ENCODE measurements around the gene TWSG1. TPM values are rescaled to one million over a fixed set of nuclear protein-coding genes. Genes with fewer than 3 reads are reported as not detected.
A peak's percentile ranks its signal among the peaks of the same experiment; 100 is the strongest.

TWSG1 gene
- polyA plus RNA-seq, 2 of the 4 experiments (the other 2 are of a cell fraction) = 20.6 to 38.3 TPM

DNA sequence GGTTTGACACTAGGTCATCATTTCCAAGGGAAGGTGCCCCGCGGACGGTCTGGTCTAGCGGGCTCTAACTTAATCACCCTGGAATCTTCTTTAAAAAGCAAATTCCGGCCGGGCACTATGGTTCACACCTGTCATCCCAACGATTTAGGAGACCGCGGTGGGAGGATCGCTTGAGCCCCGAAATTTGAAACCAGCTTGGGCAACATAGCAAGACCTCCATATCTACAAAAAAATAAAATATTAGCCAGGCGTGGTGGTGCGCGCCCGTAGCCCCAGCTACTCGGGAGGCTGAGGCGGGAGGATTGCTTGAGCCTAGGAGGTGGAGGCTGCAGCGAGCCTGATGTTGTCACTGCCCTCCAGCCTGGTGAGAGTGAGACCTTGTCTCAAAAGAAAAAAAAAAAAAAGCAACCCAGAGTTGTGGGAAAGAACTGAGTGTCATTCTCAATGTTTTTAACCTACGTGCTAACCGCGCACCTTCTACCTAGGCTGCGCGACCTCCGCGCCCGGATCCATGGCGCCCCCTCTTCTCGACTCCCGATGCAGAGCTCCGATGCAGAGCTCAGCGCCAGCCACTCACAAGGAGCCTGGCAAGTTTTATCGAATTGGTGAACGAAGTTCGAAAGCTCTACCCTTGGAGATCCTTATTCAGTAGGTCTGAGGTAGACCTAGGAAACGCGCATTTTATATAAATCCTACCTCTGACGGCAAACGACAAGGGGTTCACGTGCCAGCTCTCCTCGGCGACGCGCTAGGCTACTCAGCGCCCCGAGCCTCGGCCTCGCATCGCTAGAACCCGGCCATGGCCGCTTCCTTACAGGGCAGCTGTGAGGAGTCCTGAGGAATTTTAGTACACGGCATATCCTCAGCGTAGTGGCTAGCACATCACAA, 888 bp upstream of the TWSG1 start:
- 0 out of 3 replicates have a peak, but pooled peaks cover under 1% of the 10 kb centered on the region for H3K9me3 ChIP-seq
- DNase-seq (ENCODE audit: low read depth in 1 of 2, low spot score in 1 of 2) (peak in 1 of 2 experiments; percentile 17), ATAC-seq (peak; percentile 77 to 82), FAIRE-seq (no peak)
- H3K4me3 ChIP-seq = peak overlapping the region; percentile 43
- H3K4me1 ChIP-seq = peaks cover 15% of the 10 kb centered on the region; the same call in 2 of the 3 replicates
- TF ChIP-seq, protein P1, sequence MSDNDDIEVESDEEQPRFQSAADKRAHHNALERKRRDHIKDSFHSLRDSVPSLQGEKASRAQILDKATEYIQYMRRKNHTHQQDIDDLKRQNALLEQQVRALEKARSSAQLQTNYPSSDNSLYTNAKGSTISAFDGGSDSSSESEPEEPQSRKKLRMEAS (IDR thresholded peaks at IDR 0.05) = peak; percentile 71
- no peak for TF ChIP-seq PHF8 (IDR thresholded peaks at IDR 0.05; ENCODE audit: borderline replicate concordance, low read depth)
- TF ChIP-seq, protein P2, sequence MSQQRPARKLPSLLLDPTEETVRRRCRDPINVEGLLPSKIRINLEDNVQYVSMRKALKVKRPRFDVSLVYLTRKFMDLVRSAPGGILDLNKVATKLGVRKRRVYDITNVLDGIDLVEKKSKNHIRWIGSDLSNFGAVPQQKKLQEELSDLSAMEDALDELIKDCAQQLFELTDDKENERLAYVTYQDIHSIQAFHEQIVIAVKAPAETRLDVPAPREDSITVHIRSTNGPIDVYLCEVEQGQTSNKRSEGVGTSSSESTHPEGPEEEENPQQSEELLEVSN (IDR thresholded peaks at IDR 0.05; ENCODE audit: borderline replicate concordance, low read depth) = peak; percentile 85
- H3K27ac ChIP-seq = peak overlapping the region; percentile 66 to 78
- POLR2A ChIA-PET = interaction anchor here (0.7 to 1.5 kb wide), 4 partner anchors 14 to 405 kb away, joined by 3 to 6 read pairs (median 4); no protein-coding TSS in a partner anchor
- CTCF ChIA-PET = interaction anchor here (0.6 to 1.5 kb wide), 9 partner anchors 11 to 260 kb away, joined by 3 to 5 read pairs (median 4); no protein-coding TSS in a partner anchor
- H3K4me2 ChIP-seq = peak overlapping the region; percentile 74
- WGBS (ENCODE audit: missing lambda C conversion rate) = 43% methylated on average over 36 of the region's 52 CpGs

DNA sequence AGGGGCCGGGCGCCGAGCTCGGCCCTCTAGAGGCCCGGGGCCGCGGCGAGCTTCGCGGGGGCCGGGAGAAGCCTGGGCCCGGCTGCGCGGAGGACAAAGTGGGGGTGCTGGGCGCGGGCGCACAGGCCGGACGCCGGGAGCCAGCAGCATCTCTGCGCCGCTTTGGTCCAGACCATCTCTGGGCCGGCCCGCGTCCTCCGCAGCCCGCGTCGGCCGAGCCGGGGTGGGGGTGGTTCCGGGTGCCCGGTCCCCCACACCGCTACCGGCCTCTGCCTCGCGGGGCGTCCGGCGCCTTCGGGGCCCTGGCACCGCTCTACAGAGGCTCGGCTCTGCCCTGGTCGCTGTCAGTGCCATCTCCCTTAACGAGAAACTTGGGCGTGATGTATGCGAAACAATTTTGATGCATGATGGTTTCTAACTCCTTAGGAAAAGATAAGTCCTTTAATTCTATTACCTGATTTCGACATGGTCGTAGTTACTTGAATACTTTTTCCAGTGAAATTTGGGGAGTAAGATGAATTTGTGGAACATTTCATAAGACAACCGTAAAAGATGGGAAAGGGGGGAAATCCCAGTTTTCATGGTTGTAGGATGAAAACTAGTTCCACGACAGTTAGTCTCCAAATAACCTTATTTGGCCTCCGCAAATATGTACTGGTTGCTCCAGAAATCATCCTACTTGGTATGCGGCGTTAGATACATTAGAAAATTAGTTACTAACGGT, 562 bp downstream of the TWSG1 start:
- peak overlapping the region; percentile 77 for H3K4me2 ChIP-seq
- peaks cover 9% of the 10 kb centered on the region; the same call in 2 of the 3 replicates for H3K4me1 ChIP-seq
- WGBS (ENCODE audit: missing lambda C conversion rate) = 12% methylated on average over 11 of the region's 55 CpGs
- CTCF ChIA-PET = interaction anchor here (0.6 to 1.5 kb wide), 4 partner anchors 179 to 719 kb away, joined by 3 to 4 read pairs (median 3); no protein-coding TSS in a partner anchor
- H3K9me3 ChIP-seq = no peaks in the 10 kb centered on the region
- POLR2A ChIA-PET = interaction anchor here (1.1 to 1.5 kb wide), 4 partner anchors 16 to 263 kb away, joined by 3 to 6 read pairs (median 4); no protein-coding TSS in a partner anchor
- H3K27ac ChIP-seq = peak overlapping the region; percentile 82 to 99
- peak in 1 of 2 experiments; percentile 18 for DNase-seq (ENCODE audit: low read depth in 1 of 2, low spot score in 1 of 2)
- FAIRE-seq = no peak
- TF ChIP-seq FOSB (CRISPR knock-in tag; IDR thresholded peaks at IDR 0.05) (no peak), FOSL2 (IDR thresholded peaks at IDR 0.05) (no peak), FOSL2 (CRISPR knock-in tag; IDR thresholded peaks at IDR 0.05) (no peak), TFCP2L1 (CRISPR knock-in tag; IDR thresholded peaks at IDR 0.05) (no peak), PHF8 (IDR thresholded peaks at IDR 0.05; ENCODE audit: borderline replicate concordance, low read depth) (peak; percentile 34), RNF2 (IDR thresholded peaks at IDR 0.05; ENCODE audit: borderline replicate concordance, low read depth) (no peak), CEBPB (IDR thresholded peaks at IDR 0.05) (no peak), MAZ (IDR thresholded peaks at IDR 0.05; ENCODE audit: borderline replicate concordance, low read depth, low read length) (no peak), JUNB (IDR thresholded peaks at IDR 0.05) (no peak), BHLHE40 (IDR thresholded peaks at IDR 0.05; ENCODE audit: low read depth, low read length) (no peak), ESRRA (IDR thresholded peaks at IDR 0.05; ENCODE audit: borderline replicate concordance, low read length) (no peak), RFX5 (IDR thresholded peaks at IDR 0.05) (no peak), GATA3 (IDR thresholded peaks at IDR 0.05; ENCODE audit: borderline replicate concordance) (no peak), CHD4 (IDR thresholded peaks at IDR 0.05; ENCODE audit: borderline replicate concordance) (no peak), ZNF302 (CRISPR knock-in tag; IDR thresholded peaks at IDR 0.05) (no peak), JUN (IDR thresholded peaks at IDR 0.05) (peak in 1 of 2 experiments; percentile 42; a peak in 1 of 5 replicates), POLR2AphosphoS2 (conservative IDR thresholded peaks at IDR 0.05; ENCODE audit: low read length) (no peak)
- TF ChIP-seq, protein P3, sequence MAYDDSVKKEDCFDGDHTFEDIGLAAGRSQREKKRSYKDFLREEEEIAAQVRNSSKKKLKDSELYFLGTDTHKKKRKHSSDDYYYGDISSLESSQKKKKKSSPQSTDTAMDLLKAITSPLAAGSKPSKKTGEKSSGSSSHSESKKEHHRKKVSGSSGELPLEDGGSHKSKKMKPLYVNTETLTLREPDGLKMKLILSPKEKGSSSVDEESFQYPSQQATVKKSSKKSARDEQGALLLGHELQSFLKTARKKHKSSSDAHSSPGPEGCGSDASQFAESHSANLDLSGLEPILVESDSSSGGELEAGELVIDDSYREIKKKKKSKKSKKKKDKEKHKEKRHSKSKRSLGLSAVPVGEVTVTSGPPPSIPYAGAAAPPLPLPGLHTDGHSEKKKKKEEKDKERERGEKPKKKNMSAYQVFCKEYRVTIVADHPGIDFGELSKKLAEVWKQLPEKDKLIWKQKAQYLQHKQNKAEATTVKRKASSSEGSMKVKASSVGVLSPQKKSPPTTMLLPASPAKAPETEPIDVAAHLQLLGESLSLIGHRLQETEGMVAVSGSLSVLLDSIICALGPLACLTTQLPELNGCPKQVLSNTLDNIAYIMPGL (CRISPR knock-in tag; IDR thresholded peaks at IDR 0.05; ENCODE audit: borderline replicate concordance) = peak; percentile 73; the same call in 1 of the 2 replicates
- TF ChIP-seq, protein P4, sequence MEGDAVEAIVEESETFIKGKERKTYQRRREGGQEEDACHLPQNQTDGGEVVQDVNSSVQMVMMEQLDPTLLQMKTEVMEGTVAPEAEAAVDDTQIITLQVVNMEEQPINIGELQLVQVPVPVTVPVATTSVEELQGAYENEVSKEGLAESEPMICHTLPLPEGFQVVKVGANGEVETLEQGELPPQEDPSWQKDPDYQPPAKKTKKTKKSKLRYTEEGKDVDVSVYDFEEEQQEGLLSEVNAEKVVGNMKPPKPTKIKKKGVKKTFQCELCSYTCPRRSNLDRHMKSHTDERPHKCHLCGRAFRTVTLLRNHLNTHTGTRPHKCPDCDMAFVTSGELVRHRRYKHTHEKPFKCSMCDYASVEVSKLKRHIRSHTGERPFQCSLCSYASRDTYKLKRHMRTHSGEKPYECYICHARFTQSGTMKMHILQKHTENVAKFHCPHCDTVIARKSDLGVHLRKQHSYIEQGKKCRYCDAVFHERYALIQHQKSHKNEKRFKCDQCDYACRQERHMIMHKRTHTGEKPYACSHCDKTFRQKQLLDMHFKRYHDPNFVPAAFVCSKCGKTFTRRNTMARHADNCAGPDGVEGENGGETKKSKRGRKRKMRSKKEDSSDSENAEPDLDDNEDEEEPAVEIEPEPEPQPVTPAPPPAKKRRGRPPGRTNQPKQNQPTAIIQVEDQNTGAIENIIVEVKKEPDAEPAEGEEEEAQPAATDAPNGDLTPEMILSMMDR (IDR thresholded peaks at IDR 0.05) = no peak
- TF ChIP-seq, protein P5, sequence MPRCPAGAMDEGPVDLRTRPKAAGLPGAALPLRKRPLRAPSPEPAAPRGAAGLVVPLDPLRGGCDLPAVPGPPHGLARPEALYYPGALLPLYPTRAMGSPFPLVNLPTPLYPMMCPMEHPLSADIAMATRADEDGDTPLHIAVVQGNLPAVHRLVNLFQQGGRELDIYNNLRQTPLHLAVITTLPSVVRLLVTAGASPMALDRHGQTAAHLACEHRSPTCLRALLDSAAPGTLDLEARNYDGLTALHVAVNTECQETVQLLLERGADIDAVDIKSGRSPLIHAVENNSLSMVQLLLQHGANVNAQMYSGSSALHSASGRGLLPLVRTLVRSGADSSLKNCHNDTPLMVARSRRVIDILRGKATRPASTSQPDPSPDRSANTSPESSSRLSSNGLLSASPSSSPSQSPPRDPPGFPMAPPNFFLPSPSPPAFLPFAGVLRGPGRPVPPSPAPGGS (IDR thresholded peaks at IDR 0.05) = no peak
- TF ChIP-seq, protein P6, sequence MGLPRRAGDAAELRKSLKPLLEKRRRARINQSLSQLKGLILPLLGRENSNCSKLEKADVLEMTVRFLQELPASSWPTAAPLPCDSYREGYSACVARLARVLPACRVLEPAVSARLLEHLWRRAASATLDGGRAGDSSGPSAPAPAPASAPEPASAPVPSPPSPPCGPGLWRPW (IDR thresholded peaks at IDR 0.05) = no peak
- TF ChIP-seq, protein P7, sequence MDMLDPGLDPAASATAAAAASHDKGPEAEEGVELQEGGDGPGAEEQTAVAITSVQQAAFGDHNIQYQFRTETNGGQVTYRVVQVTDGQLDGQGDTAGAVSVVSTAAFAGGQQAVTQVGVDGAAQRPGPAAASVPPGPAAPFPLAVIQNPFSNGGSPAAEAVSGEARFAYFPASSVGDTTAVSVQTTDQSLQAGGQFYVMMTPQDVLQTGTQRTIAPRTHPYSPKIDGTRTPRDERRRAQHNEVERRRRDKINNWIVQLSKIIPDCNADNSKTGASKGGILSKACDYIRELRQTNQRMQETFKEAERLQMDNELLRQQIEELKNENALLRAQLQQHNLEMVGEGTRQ (IDR thresholded peaks at IDR 0.05) = no peak
- TF ChIP-seq, protein P2 (IDR thresholded peaks at IDR 0.05; ENCODE audit: borderline replicate concordance, low read depth) = no peak
- peak overlapping the region; percentile 75 for H3K4me3 ChIP-seq
- peak; percentile 75 to 77 for ATAC-seq
